ENCODE data around the gene P3H3.

Gene P3H3

DNA sequence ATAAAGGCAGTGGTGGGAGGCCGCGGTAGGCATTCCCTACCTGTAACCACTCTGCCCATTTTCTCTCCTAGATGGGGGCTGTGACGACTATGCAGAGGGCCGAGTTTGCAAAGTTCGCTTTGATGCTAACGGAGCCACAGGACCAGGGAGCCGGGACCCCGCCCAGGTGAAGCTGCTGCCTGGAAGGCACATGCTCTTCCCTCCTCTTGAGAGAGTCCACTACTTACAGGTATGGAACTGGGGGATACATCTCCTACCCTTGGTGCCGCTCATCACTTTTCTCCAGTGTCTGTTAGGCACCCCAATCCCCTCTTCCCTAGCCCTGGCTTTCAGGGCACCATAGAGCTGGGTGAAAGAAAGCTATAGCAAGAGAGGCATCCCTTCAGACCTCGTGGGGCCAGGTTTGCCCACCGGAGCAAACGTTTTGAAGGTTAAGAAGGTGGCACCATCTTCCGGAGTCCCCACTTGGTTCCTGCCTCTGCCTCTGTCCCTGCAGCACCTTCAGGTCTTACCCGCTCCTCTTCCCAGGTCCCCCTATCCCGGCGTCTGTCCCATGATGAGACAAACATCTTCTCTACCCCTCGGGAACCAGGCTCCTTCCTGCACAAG, 2.0 kb upstream of the P3H3 start:
- in situ Hi-C loops (cut with HindIII; ENCODE audit: low sequenced_read_pairs): no loop called here

DNA sequence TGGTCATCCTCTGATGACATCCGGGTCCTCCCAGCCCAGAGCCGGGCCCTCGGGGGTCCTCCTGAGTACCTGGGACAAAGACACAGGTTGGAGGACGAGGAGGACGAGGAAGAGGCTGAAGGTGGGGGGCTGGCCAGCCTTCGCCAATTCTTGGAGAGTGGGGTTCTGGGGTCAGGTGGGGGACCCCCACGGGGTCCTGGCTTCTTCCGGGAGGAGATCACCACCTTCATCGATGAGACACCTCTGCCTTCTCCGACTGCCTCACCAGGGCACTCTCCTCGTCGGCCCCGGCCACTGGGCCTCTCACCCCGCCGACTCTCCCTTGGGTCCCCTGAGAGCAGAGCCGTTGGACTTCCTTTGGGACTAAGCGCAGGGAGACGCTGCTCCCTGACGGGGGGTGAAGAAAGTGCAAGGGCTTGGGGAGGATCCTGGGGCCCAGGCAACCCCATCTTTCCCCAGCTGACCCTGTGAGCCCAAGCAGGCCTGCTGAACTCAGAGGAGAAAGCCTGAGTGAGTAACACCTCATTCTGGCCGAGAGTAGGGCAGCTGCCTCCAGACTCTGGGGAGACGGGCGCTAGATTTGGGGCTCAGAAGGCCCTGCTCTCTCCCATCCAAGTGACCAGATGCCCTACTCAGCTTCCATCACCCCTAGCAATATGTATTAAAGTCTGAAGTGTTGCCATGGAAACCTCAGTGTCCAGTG, 1.3 kb upstream of the P3H3 start:
- in situ Hi-C loops (cut with HindIII; ENCODE audit: low sequenced_read_pairs): no loop called here

DNA sequence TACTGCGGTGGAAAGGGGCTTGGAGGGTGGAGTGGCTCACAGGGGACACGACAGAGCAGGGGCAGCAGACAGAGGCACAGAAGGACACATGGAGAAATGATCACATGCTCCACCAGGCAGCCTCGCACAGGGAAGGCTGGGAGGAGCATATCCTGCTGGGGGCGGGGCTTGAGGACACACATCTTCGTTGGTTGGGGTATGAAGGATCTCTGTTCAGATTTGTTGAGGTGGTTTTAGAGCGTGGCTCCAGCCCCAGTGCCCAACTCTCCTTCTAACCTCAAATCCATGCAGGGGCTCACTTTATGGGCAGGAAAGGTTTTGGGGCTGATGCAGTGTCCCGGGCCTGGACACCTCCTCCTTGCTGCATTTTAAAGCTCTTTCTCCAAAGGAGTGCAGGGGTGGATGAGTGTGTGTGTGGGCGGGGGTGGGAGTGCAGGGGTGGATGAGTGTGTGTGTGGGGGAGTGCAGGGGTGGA, 733 bp upstream of the P3H3 start:
- in situ Hi-C loops (cut with HindIII; ENCODE audit: low sequenced_read_pairs): no loop called here

GRCh38 chr12:6828781-6829535, 751 bp downstream of the P3H3 start:
- in situ Hi-C loops (cut with HindIII; ENCODE audit: low sequenced_read_pairs): no loop called here

GRCh38 chr12:6829536-6830220, 1.5 kb downstream of the P3H3 start:
- in situ Hi-C loops (cut with HindIII; ENCODE audit: low sequenced_read_pairs): no loop called here

DNA sequence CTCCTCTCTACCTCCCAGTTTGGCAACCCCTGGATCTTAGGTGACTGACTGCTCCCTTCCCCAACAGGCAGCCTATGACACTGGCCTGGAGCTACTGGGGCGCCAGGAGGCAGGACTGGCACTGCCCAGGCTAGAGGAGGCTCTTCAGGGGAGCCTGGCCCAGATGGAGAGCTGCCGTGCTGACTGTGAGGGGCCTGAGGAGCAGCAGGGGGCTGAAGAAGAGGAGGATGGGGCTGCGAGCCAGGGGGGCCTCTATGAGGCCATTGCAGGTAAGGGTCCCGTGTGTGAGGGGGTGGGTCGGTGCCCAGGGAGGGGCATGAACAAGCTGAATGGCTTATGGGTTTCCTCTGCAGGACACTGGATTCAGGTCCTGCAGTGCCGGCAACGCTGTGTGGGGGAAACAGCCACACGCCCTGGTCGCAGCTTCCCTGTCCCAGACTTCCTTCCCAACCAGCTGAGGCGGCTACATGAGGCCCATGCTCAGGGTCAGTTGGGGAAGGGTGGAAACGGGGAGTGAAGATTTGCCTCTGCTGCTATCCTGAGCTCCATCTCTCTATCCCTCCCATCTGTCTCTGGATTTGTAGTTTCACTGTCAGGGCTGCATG, 2.2 kb downstream of the P3H3 start:
- in situ Hi-C loops (cut with HindIII; ENCODE audit: low sequenced_read_pairs): no loop called here

DNA sequence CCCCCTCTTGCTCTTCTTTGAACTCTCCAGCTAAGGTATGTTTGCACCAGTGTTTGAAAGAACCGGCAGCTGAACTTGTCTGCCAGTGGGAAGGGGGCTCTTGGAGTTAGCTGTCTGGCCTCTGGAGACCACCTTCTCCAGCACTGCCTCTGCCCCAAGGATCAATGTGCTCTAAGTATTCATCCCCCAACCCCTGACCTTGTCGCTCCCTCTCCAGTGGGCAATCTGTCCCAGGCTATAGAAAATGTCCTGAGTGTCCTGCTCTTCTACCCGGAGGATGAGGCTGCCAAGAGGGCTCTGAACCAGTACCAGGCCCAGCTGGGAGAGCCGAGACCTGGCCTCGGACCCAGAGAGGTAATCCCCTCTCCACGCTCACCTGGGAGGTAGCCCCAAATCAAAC, 2.8 kb downstream of the P3H3 start:
- in situ Hi-C loops (cut with HindIII; ENCODE audit: low sequenced_read_pairs): no loop called here

DNA sequence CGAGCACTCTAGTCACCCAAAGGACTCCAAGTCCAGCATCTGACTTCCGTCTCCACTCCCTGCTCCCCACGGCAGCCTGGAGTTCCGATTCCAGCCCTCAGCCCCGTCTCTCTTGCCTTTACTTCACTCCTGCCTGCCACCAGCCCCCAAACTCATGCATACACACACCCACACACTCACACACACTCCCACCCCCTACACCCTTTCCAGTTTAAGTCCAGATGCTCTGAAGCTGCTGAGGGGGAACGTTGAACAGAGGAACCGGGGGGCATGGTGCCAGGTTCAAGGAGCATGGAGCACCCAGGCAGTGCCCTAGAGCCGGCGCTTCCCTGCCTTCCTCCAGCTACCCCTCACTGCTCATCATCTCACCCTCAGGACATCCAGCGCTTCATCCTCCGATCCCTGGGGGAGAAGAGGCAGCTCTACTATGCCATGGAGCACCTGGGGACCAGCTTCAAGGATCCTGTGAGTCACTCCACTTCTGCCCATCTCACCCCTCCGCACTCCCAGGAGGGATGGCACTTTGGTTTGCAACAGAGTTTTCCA, 3.3 kb downstream of the P3H3 start:
- in situ Hi-C loops (cut with HindIII; ENCODE audit: low sequenced_read_pairs): no loop called here

DNA sequence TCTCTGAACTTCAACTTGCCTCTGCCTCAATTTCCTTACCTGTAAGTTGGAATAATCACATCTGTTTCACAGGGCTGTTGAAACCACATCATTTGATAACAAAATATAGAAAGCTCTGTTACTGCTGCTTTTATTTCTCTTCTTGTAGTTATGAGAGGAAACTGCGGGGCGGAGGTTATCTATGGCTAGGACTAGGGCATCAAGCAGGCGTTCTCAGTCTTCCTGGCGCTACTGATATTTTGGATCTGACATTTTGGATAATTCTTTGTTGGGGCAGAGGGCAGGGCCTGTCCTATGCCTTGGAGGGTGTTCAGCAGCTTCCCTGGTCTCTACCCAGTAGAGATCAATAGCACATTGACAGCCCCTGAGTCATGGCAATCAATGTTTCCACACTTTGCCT, 3.9 kb downstream of the P3H3 start:
- in situ Hi-C loops (cut with HindIII; ENCODE audit: low sequenced_read_pairs): no loop called here

DNA sequence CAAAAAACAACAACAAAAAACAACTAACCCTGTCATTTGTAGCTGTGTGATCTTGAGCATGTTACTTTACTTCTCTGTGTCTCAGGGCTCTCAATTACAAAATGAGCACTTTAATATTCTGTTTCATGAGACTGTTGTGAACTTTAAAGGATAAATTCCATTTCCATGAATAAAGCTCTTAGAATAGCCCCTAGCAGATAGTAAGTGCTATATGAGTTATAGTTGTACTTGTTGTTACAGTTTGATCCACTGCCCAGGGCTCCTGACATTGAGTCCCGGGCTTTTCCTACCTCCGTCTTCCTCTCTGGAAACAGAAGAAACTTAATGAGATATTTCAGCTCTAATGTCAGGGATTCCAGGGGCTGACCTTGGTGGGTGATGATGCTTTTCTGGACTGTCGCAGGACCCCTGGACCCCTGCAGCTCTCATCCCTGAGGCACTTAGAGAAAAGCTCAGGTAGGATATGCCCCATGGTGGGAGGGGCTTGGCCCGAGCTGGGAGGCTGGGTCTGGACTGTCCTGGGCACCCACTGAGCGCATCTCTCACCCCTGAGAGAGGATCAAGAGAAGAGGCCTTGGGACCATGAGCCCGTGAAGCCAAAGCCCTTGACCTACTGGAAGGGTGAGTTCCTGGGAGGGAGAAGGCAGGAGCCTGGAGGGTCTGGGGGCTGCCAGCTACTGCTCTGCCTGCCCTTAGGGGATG, 5.1 kb downstream of the P3H3 start:
- in situ Hi-C loops (cut with HindIII; ENCODE audit: low sequenced_read_pairs): no loop called here

DNA sequence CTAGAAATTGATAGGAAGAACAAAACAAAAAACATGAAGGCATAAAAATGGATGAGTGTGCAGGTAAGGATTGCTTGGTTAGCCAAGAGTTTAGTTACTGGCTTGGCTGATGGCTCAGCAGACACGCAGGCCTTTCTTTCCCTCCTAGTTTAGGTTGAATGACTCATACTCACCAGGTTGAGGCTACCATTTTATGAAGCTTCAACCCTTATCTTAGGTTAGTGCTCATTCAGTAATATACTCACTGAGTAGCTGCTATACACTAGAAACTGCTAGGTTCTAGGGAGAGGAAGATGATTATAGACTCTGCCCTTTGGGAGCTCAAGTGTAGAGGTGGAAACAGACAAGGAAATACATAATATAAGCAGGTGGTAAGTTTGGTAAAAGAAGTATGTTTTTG, 6.0 kb downstream of the P3H3 start:
- in situ Hi-C loops (cut with HindIII; ENCODE audit: low sequenced_read_pairs): no loop called here

- in situ Hi-C loops (cut with HindIII; ENCODE audit: low sequenced_read_pairs): no loop called here
These were observed 6.7 kb downstream of the P3H3 start for GRCh38 chr12:6834873-6835272.

DNA sequence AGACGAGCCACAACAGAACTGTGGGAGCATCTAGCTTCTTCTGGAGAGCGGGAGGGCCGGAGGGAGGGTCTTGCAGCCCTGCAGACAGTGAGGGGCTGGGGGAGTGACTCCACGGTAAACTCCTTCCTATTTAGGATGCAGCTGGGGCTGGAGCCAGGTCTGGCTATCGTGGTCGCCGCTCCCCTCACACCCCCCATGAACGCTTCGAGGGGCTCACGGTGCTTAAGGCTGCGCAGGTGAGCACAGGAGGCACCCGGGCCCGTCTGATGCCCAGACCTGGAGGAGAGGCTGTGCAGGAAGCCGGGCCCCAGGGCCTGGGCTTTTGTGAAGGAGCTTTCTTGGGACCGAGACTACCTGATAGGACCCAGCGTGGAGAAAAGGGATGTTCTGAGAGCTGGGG, 8.6 kb downstream of the P3H3 start:
- in situ Hi-C loops (cut with HindIII; ENCODE audit: low sequenced_read_pairs): no loop called here

- in situ Hi-C loops (cut with HindIII; ENCODE audit: low sequenced_read_pairs): no loop called here
These were observed 9.3 kb downstream of the P3H3 start for GRCh38 chr12:6837370-6838060.

- in situ Hi-C loops (cut with HindIII; ENCODE audit: low sequenced_read_pairs): no loop called here
These were observed 10.6 kb downstream of the P3H3 start for GRCh38 chr12:6838854-6839253.

DNA sequence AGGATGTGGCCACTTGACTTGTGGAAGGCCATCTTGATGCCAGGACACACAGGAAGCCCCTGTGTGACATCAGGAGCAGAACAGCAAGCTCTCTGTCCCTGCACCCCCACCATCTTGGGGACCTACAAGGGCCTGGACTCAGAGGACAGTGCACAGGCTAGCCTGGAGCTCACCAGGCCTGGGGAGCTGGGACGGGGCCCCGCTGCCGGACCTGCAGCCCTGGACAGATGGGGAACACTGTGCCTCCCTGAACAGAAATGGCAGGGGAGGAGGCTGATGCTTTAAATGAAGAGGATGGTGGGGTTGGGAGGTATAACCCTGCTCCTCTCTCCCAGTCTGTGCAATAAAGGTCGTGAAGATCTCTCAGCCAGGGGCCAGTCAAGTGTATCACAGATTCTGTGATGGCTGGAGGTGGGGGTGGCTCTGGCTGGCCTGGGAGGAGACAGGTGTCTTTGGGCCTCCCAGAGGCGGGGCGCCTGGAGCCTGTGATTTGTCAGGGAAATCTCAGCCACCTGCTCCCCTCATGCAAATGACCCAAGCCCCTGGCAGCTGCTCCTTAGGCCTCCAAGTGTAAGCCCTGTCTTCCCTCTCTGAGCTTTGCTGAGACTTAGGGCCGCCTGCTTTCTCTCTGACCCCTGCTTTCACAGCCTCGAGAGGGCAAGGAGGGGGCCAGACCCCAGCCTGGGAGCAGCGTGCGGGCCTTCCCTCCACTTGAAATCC, 11.4 kb downstream of the P3H3 start:
- in situ Hi-C loops (cut with HindIII; ENCODE audit: low sequenced_read_pairs): no loop called here

GRCh38 chr12:6840330-6840729, 12.1 kb downstream of the P3H3 start:
- in situ Hi-C loops (cut with HindIII; ENCODE audit: low sequenced_read_pairs): no loop called here

- in situ Hi-C loops (cut with HindIII; ENCODE audit: low sequenced_read_pairs): no loop called here
These were observed 12.7 kb downstream of the P3H3 start, which contains the start of gene GNB3 for GRCh38 chr12:6840761-6841515. Gene GNB3, plus strand, starts transcription at chr12:6840925. Its CDS starts 363 bp downstream, at chr12:6841288.

All from DLD1 (cell line).